Muscle layer of duodenum (tissue), 2 donors: ENCODE measurements around the gene CHCHD6.

Experiments used
- H3K27ac ChIP-seq: one replicate; pipeline ENCODE4 v1.7.0; 2013; ENCODE audit warnings: mild to moderate bottlenecking, low read length
- H3K27me3 ChIP-seq: one replicate; pipeline ENCODE4 v1.7.0; 2013; ENCODE audit warnings: low read depth, mild to moderate bottlenecking, control low read depth, low read length
- H3K36me3 ChIP-seq, 2 donors: one replicate each; pipeline ENCODE4 v1.7.0; 2013; ENCODE audit warnings: low read length in 2 of 2, control low read depth in 1 of 2, mild to moderate bottlenecking in 1 of 2; ENCODE audit not compliant: insufficient read depth in 2 of 2, control insufficient read depth in 1 of 2
- H3K4me1 ChIP-seq, 2 donors: one replicate each; pipeline ENCODE4 v1.7.0; 2013; ENCODE audit warnings: low read length in 2 of 2, mild to moderate bottlenecking in 2 of 2, control low read depth in 1 of 2, moderate library complexity in 1 of 2; ENCODE audit not compliant: insufficient read depth in 2 of 2, control insufficient read depth in 1 of 2
- H3K4me3 ChIP-seq, 2 donors: one replicate each; pipeline ENCODE4 v1.7.0; 2013; ENCODE audit warnings: low read length in 2 of 2, low read depth in 1 of 2, mild to moderate bottlenecking in 1 of 2
- H3K9me3 ChIP-seq, 2 donors: one replicate each; pipeline ENCODE4 v1.7.0; 2013; ENCODE audit warnings: low read length in 2 of 2, control low read depth in 1 of 2, mild to moderate bottlenecking in 1 of 2; ENCODE audit not compliant: control insufficient read depth in 1 of 2
- donor health status: healthy.

Gene CHCHD6

GRCh38 chr3:126984391-126985131, 280.5 kb downstream of the CHCHD6 start:
- Histone ChIP-seq H3K27me3 (no peaks in the 10 kb centered on the region), H3K4me1 (peaks cover 0 to 41% of the 10 kb centered on the region in 2 donors), H3K4me3 (peak overlapping the region; percentile 30 to 84), H3K27ac (no peak overlapping the region), H3K9me3 (no peaks in the 10 kb centered on the region), H3K36me3 (peaks cover 0 to 3% of the 10 kb centered on the region in 2 donors)

GRCh38 chr3:126985132-126985985, 281.3 kb downstream of the CHCHD6 start:
- Histone ChIP-seq H3K36me3 (peaks cover 0 to 5% of the 10 kb centered on the region in 2 donors), H3K27me3 (no peaks in the 10 kb centered on the region), H3K27ac (no peak overlapping the region), H3K4me3 (no peak overlapping the region), H3K9me3 (no peaks in the 10 kb centered on the region), H3K4me1 (peaks cover 0 to 41% of the 10 kb centered on the region in 2 donors)

GRCh38 chr3:126986001-126986400, 282.0 kb downstream of the CHCHD6 start:
- H3K4me3 ChIP-seq = no peak overlapping the region
- H3K4me1 ChIP-seq = peaks cover 0 to 41% of the 10 kb centered on the region in 2 donors
- no peaks in the 10 kb centered on the region for H3K27me3 ChIP-seq
- no peak overlapping the region for H3K27ac ChIP-seq
- peaks cover 0 to 9% of the 10 kb centered on the region in 2 donors for H3K36me3 ChIP-seq
- no peaks in the 10 kb centered on the region for H3K9me3 ChIP-seq

- H3K4me3 ChIP-seq = no peak overlapping the region
- H3K4me1 ChIP-seq = peaks cover 0 to 36% of the 10 kb centered on the region in 2 donors
Observed at GRCh38 chr3:126987129-126987528, 283.1 kb downstream of the CHCHD6 start.

GRCh38 chr3:126987596-126987995, 283.6 kb downstream of the CHCHD6 start:
- Histone ChIP-seq H3K27me3 (no peaks in the 10 kb centered on the region), H3K36me3 (peaks cover 0 to 21% of the 10 kb centered on the region in 2 donors), H3K4me1 (peaks cover 0 to 31% of the 10 kb centered on the region in 2 donors), H3K27ac (no peak overlapping the region), H3K4me3 (no peak overlapping the region), H3K9me3 (no peaks in the 10 kb centered on the region)

More at GRCh38 chr3:126987129-126987528, 283.1 kb downstream of the CHCHD6 start:
- no peak overlapping the region for H3K27ac ChIP-seq
- no peaks in the 10 kb centered on the region for H3K27me3 ChIP-seq
- peaks cover 0 to 21% of the 10 kb centered on the region in 2 donors for H3K36me3 ChIP-seq
- no peaks in the 10 kb centered on the region for H3K9me3 ChIP-seq

GRCh38 chr3:126988451-126989021, 284.5 kb downstream of the CHCHD6 start:
- H3K27ac ChIP-seq = no peak overlapping the region
- peaks cover 0 to 30% of the 10 kb centered on the region in 2 donors for H3K4me1 ChIP-seq
- peaks cover 0 to 21% of the 10 kb centered on the region in 2 donors for H3K36me3 ChIP-seq
- no peaks in the 10 kb centered on the region for H3K27me3 ChIP-seq
- H3K9me3 ChIP-seq = no peaks in the 10 kb centered on the region
- H3K4me3 ChIP-seq = no peak overlapping the region

GRCh38 chr3:126989316-126990023, 285.4 kb downstream of the CHCHD6 start:
- Histone ChIP-seq H3K9me3 (no peaks in the 10 kb centered on the region), H3K27me3 (no peaks in the 10 kb centered on the region), H3K27ac (no peak overlapping the region), H3K36me3 (peaks cover 0 to 21% of the 10 kb centered on the region in 2 donors), H3K4me1 (peaks cover 0 to 25% of the 10 kb centered on the region in 2 donors), H3K4me3 (no peak overlapping the region)

- H3K27ac ChIP-seq = no peak overlapping the region
- H3K36me3 ChIP-seq = peaks cover 0 to 21% of the 10 kb centered on the region in 2 donors
- H3K27me3 ChIP-seq = no peaks in the 10 kb centered on the region
- no peaks in the 10 kb centered on the region for H3K9me3 ChIP-seq
- H3K4me3 ChIP-seq = no peak overlapping the region
- peaks cover 0 to 18% of the 10 kb centered on the region in 2 donors for H3K4me1 ChIP-seq
Observed at GRCh38 chr3:126990024-126990700, 286.1 kb downstream of the CHCHD6 start.

GRCh38 chr3:126990890-126991289, 286.9 kb downstream of the CHCHD6 start:
- H3K36me3 ChIP-seq = peaks cover 0 to 21% of the 10 kb centered on the region in 2 donors
- H3K27ac ChIP-seq = no peak overlapping the region
- H3K4me3 ChIP-seq = no peak overlapping the region
- no peaks in the 10 kb centered on the region for H3K27me3 ChIP-seq
- H3K9me3 ChIP-seq = no peaks in the 10 kb centered on the region
- peaks cover 0 to 12% of the 10 kb centered on the region in 2 donors for H3K4me1 ChIP-seq

GRCh38 chr3:126991366-126992200, 287.5 kb downstream of the CHCHD6 start:
- H3K27me3 ChIP-seq = no peaks in the 10 kb centered on the region
- H3K27ac ChIP-seq = no peak overlapping the region
- H3K4me1 ChIP-seq = peaks cover 0 to 6% of the 10 kb centered on the region in 2 donors
- no peaks in the 10 kb centered on the region for H3K9me3 ChIP-seq
- no peak overlapping the region for H3K4me3 ChIP-seq
- peaks cover 0 to 21% of the 10 kb centered on the region in 2 donors for H3K36me3 ChIP-seq
